ENCODE measurements around the gene ABLIM3. TPM values are rescaled to one million over a fixed set of nuclear protein-coding genes. Genes with fewer than 3 reads are reported as not detected.

ABLIM3 gene
- total and polyA plus RNA-seq, 2 experiments from 2014 or later, result 0.19 to 2.2 TPM

DNA sequence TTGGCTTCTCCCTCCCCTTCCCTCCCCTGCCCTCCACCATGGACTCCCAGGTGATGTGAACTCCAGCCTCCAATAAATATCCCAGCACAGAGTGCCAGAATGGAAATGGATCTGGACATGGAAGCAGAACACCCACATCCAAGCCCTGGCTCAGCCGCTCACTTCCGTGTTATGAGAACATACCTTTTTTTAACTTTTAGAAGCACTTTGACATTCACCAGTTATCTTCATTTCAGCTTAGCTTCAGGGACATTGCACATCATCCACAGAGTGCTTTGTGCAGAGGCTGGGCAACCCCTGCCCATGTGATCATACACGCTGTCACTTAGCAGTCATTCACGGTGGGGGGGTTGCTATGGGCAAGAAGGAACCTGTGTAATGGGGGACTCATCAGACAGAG lies 139.5 kb downstream of the ABLIM3 start:
- no peaks in the 10 kb centered on the region; the same call in 2 of the 3 replicates for H3K4me1 Mint-ChIP-seq
- Histone ChIP-seq H3K4me3 (no peak overlapping the region), H2AFZ (no peak overlapping the region), H3K79me2 (replicated peaks; ENCODE audit: insufficient read depth) (no peaks in the 10 kb centered on the region), H4K20me1 (replicated peaks; ENCODE audit: insufficient read depth) (no peaks in the 10 kb centered on the region; the same call in 1 of the 2 replicates), H3K27me3 (ENCODE audit: insufficient read depth) (no peaks in the 10 kb centered on the region), H3F3A (replicated peaks; ENCODE audit: low read depth) (no peaks in the 10 kb centered on the region), H3K4me2 (no peak overlapping the region), H3K36me3 (ENCODE audit: insufficient read depth) (no peaks in the 10 kb centered on the region), H3K27ac (ENCODE audit: low read depth) (no peak overlapping the region), H3K4me1 (ENCODE audit: insufficient read depth) (no peaks in the 10 kb centered on the region), H3K9me2 (ENCODE audit: insufficient read depth) (0 out of 2 replicates have a peak, but pooled peaks cover 6% of the 10 kb centered on the region)
- TF ChIP-seq STAT1 (IDR thresholded peaks at IDR 0.05; ENCODE audit: unreplicated experiment) (no peak), ZNF331 (CRISPR knock-in tag; IDR thresholded peaks at IDR 0.05; ENCODE audit: low read depth) (no peak), EZH2phosphoT487 (IDR thresholded peaks at IDR 0.05; ENCODE audit: unreplicated experiment) (no peak), NANOG (IDR thresholded peaks at IDR 0.05; ENCODE audit: borderline replicate concordance) (no peak), EZH2 (IDR thresholded peaks at IDR 0.05; ENCODE audit: low read depth, unreplicated experiment) (no peak), JUNB (IDR thresholded peaks at IDR 0.05; ENCODE audit: unreplicated experiment) (no peak), CREB1 (CRISPR knock-in tag; IDR thresholded peaks at IDR 0.05; ENCODE audit: low read depth) (no peak), ZNF114 (CRISPR knock-in tag; IDR thresholded peaks at IDR 0.05) (no peak), POLR2AphosphoS5 (IDR thresholded peaks at IDR 0.05; ENCODE audit: low read depth) (no peak)
- TF ChIP-seq, protein P1, sequence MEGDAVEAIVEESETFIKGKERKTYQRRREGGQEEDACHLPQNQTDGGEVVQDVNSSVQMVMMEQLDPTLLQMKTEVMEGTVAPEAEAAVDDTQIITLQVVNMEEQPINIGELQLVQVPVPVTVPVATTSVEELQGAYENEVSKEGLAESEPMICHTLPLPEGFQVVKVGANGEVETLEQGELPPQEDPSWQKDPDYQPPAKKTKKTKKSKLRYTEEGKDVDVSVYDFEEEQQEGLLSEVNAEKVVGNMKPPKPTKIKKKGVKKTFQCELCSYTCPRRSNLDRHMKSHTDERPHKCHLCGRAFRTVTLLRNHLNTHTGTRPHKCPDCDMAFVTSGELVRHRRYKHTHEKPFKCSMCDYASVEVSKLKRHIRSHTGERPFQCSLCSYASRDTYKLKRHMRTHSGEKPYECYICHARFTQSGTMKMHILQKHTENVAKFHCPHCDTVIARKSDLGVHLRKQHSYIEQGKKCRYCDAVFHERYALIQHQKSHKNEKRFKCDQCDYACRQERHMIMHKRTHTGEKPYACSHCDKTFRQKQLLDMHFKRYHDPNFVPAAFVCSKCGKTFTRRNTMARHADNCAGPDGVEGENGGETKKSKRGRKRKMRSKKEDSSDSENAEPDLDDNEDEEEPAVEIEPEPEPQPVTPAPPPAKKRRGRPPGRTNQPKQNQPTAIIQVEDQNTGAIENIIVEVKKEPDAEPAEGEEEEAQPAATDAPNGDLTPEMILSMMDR (conservative IDR thresholded peaks at IDR 0.05; ENCODE audit: low read depth in 2 of 2), result no peak
- TF ChIP-seq, protein P2, sequence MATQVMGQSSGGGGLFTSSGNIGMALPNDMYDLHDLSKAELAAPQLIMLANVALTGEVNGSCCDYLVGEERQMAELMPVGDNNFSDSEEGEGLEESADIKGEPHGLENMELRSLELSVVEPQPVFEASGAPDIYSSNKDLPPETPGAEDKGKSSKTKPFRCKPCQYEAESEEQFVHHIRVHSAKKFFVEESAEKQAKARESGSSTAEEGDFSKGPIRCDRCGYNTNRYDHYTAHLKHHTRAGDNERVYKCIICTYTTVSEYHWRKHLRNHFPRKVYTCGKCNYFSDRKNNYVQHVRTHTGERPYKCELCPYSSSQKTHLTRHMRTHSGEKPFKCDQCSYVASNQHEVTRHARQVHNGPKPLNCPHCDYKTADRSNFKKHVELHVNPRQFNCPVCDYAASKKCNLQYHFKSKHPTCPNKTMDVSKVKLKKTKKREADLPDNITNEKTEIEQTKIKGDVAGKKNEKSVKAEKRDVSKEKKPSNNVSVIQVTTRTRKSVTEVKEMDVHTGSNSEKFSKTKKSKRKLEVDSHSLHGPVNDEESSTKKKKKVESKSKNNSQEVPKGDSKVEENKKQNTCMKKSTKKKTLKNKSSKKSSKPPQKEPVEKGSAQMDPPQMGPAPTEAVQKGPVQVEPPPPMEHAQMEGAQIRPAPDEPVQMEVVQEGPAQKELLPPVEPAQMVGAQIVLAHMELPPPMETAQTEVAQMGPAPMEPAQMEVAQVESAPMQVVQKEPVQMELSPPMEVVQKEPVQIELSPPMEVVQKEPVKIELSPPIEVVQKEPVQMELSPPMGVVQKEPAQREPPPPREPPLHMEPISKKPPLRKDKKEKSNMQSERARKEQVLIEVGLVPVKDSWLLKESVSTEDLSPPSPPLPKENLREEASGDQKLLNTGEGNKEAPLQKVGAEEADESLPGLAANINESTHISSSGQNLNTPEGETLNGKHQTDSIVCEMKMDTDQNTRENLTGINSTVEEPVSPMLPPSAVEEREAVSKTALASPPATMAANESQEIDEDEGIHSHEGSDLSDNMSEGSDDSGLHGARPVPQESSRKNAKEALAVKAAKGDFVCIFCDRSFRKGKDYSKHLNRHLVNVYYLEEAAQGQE (IDR thresholded peaks at IDR 0.05; ENCODE audit: unreplicated experiment), result no peak
- TF ChIP-seq, protein P3, sequence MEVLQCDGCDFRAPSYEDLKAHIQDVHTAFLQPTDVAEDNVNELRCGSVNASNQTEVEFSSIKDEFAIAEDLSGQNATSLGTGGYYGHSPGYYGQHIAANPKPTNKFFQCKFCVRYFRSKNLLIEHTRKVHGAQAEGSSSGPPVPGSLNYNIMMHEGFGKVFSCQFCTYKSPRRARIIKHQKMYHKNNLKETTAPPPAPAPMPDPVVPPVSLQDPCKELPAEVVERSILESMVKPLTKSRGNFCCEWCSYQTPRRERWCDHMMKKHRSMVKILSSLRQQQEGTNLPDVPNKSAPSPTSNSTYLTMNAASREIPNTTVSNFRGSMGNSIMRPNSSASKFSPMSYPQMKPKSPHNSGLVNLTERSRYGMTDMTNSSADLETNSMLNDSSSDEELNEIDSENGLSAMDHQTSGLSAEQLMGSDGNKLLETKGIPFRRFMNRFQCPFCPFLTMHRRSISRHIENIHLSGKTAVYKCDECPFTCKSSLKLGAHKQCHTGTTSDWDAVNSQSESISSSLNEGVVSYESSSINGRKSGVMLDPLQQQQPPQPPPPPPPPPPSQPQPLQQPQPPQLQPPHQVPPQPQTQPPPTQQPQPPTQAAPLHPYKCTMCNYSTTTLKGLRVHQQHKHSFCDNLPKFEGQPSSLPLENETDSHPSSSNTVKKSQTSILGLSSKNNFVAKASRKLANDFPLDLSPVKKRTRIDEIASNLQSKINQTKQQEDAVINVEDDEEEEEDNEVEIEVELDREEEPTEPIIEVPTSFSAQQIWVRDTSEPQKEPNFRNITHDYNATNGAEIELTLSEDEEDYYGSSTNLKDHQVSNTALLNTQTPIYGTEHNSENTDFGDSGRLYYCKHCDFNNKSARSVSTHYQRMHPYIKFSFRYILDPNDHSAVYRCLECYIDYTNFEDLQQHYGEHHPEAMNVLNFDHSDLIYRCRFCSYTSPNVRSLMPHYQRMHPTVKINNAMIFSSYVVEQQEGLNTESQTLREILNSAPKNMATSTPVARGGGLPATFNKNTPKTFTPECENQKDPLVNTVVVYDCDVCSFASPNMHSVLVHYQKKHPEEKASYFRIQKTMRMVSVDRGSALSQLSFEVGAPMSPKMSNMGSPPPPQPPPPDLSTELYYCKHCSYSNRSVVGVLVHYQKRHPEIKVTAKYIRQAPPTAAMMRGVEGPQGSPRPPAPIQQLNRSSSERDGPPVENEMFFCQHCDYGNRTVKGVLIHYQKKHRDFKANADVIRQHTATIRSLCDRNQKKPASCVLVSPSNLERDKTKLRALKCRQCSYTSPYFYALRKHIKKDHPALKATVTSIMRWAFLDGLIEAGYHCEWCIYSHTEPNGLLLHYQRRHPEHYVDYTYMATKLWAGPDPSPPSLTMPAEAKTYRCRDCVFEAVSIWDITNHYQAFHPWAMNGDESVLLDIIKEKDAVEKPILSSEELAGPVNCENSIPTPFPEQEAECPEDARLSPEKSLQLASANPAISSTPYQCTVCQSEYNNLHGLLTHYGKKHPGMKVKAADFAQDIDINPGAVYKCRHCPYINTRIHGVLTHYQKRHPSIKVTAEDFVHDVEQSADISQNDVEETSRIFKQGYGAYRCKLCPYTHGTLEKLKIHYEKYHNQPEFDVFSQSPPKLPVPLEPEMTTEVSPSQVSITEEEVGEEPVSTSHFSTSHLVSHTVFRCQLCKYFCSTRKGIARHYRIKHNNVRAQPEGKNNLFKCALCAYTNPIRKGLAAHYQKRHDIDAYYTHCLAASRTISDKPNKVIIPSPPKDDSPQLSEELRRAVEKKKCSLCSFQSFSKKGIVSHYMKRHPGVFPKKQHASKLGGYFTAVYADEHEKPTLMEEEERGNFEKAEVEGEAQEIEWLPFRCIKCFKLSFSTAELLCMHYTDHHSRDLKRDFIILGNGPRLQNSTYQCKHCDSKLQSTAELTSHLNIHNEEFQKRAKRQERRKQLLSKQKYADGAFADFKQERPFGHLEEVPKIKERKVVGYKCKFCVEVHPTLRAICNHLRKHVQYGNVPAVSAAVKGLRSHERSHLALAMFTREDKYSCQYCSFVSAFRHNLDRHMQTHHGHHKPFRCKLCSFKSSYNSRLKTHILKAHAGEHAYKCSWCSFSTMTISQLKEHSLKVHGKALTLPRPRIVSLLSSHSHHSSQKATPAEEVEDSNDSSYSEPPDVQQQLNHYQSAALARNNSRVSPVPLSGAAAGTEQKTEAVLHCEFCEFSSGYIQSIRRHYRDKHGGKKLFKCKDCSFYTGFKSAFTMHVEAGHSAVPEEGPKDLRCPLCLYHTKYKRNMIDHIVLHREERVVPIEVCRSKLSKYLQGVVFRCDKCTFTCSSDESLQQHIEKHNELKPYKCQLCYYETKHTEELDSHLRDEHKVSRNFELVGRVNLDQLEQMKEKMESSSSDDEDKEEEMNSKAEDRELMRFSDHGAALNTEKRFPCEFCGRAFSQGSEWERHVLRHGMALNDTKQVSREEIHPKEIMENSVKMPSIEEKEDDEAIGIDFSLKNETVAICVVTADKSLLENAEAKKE (CRISPR knock-in tag; IDR thresholded peaks at IDR 0.05), result no peak
- H3K4me3 Mint-ChIP-seq, result no peak overlapping the region
- no peak for ATAC-seq
- peaks cover 3% of the 10 kb centered on the region for H3K27me3 Mint-ChIP-seq (ENCODE audit: insufficient read depth, low read depth, poor library complexity)
- no peak overlapping the region for H3K27ac Mint-ChIP-seq
- H3K9me3 Mint-ChIP-seq, result no peaks in the 10 kb centered on the region
- H3K36me3 Mint-ChIP-seq (ENCODE audit: low read depth), result no peaks in the 10 kb centered on the region
- no peak for DNase-seq (ENCODE audit: low spot score)

Measured in GM23338 (cell line).